OCI-LY3 (cell line): ENCODE results near the gene SETD5.

Source experiments
- H2AFZ ChIP-seq: fragments of 200-600, 300-600 bp; shearing (Covaris generic); 2 replicates; pipeline ENCODE4 v1.6.0; 2014; ENCODE audit warnings: antibody characterized with exemption, low read depth, low read length
- H3K27ac ChIP-seq: fragments of 200-600, 300-600 bp; sonication (generic); 2 replicates; pipeline ENCODE4 v1.5.1; 2014; ENCODE audit warnings: mild to moderate bottlenecking, low read length, moderate library complexity, mixed read lengths
- H3K27me3 ChIP-seq: fragments of 200-600, 300-600 bp; sonication (generic); 2 replicates; pipeline ENCODE4 v1.6.1; 2014; ENCODE audit warnings: low read depth, low read length, mixed read lengths
- H3K36me3 ChIP-seq: fragments of 200-600, 300-600 bp; sonication (generic); replicated peaks from 2 replicates; pipeline ENCODE3; 2014; ENCODE audit warnings: low read depth, low read length, mixed read lengths
- H3K4me1 ChIP-seq: fragments of 300-600, 200-600 bp; sonication (generic); 2 replicates; pipeline ENCODE4 v1.6.1; 2014; ENCODE audit warnings: low read length, mixed read lengths
- H3K4me2 ChIP-seq: fragments of 200-600, 300-600 bp; sonication (generic); 2 replicates; pipeline ENCODE4 v1.6.1; 2014; ENCODE audit warnings: low read length, mixed read lengths
- H3K4me3 ChIP-seq: fragments of 300-600, 200-600 bp; sonication (generic); 2 replicates; pipeline ENCODE4 v1.5.1; 2014; ENCODE audit warnings: antibody characterized with exemption, mild to moderate bottlenecking, low read length, moderate library complexity
- H3K79me2 ChIP-seq: fragments of 300-600, 200-600 bp; shearing (Covaris generic); 2 replicates; pipeline ENCODE4 v1.6.1; 2014; ENCODE audit warnings: mild to moderate bottlenecking, low read length, mixed read lengths
- H3K9ac ChIP-seq: fragments of 300-600, 200-600 bp; shearing (Covaris generic); 2 replicates; pipeline ENCODE4 v1.6.0; 2014; ENCODE audit warnings: mild to moderate bottlenecking, low read length, moderate library complexity
- H3K9me3 ChIP-seq: fragments of 200-600, 300-600 bp; shearing (Covaris generic); 2 replicates; pipeline ENCODE4 v1.6.1; 2014; ENCODE audit warnings: low read length, mixed read lengths; ENCODE audit not compliant: insufficient read depth
- H4K20me1 ChIP-seq: fragments of 200-600, 300-600 bp; sonication (generic); 2 replicates; pipeline ENCODE4 v1.6.1; 2016; ENCODE audit warnings: low read length, mixed read lengths; ENCODE audit not compliant: insufficient read depth
- EZH2phosphoT487 ChIP-seq: fragments of 200-600 bp; shearing (Covaris generic); IDR thresholded peaks from 2 replicates; pipeline ENCODE4 v1.6.1; 2018; ENCODE audit warnings: antibody characterized with exemption, mixed run types, low read depth
- TF ChIP-seq, protein P1 (sequence below): fragments of 200-600, 300-600 bp; sonication (generic); IDR thresholded peaks from 2 replicates; pipeline ENCODE4 v1.5.1; 2014; ENCODE audit warnings: antibody characterized with exemption, low read length, low read depth

The SETD5 gene

DNA sequence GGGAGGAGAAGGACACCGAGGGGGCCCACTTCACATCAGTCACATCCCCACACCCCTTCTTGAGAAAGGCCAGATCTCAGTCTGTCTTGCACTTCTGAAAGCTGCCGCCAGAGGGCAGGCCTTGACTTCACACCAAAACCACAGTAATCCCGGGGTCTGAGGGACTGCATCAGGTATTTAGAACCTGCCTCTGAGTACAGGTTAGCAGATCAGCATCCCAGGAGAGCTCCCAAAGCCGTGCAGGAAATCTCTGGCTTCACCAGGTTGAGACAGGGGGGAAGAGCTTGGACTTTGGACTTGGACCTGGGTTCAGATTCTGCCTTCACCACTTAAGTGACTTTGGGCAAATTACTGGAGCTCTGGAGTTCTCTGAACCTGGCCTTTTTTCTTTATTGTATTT is 105.9 kb downstream of the SETD5 start:
- H3K27ac ChIP-seq: no peak overlapping the region
- H3K9ac ChIP-seq: no peak overlapping the region
- H3K9me3 ChIP-seq: no peaks in the 10 kb centered on the region
- H3K79me2 ChIP-seq: no peaks in the 10 kb centered on the region
- no peaks in the 10 kb centered on the region for H3K36me3 ChIP-seq
- no peaks in the 10 kb centered on the region for H3K27me3 ChIP-seq
- peaks cover 4% of the 10 kb centered on the region; the same call in 1 of the 2 replicates for H3K4me1 ChIP-seq
- no peak overlapping the region for H3K4me3 ChIP-seq
- TF ChIP-seq, protein P1, sequence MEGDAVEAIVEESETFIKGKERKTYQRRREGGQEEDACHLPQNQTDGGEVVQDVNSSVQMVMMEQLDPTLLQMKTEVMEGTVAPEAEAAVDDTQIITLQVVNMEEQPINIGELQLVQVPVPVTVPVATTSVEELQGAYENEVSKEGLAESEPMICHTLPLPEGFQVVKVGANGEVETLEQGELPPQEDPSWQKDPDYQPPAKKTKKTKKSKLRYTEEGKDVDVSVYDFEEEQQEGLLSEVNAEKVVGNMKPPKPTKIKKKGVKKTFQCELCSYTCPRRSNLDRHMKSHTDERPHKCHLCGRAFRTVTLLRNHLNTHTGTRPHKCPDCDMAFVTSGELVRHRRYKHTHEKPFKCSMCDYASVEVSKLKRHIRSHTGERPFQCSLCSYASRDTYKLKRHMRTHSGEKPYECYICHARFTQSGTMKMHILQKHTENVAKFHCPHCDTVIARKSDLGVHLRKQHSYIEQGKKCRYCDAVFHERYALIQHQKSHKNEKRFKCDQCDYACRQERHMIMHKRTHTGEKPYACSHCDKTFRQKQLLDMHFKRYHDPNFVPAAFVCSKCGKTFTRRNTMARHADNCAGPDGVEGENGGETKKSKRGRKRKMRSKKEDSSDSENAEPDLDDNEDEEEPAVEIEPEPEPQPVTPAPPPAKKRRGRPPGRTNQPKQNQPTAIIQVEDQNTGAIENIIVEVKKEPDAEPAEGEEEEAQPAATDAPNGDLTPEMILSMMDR: peak; percentile 96
- no peak for TF ChIP-seq EZH2phosphoT487
- no peak overlapping the region for H2AFZ ChIP-seq
- H4K20me1 ChIP-seq: no peaks in the 10 kb centered on the region
- H3K4me2 ChIP-seq: peak overlapping the region; percentile 29

GRCh38 chr3:9507586-9508578 is 110.5 kb downstream of the SETD5 start:
- no peak overlapping the region for H3K27ac ChIP-seq

GRCh38 chr3:9508781-9509180 is 111.4 kb downstream of the SETD5 start:
- Histone ChIP-seq H4K20me1 (no peaks in the 10 kb centered on the region), H3K27ac (no peak overlapping the region), H3K79me2 (no peaks in the 10 kb centered on the region), H3K4me1 (peaks cover 4% of the 10 kb centered on the region; the same call in 1 of the 2 replicates), H2AFZ (no peak overlapping the region), H3K9me3 (no peaks in the 10 kb centered on the region), H3K4me2 (no peak overlapping the region), H3K27me3 (no peaks in the 10 kb centered on the region), H3K9ac (no peak overlapping the region), H3K36me3 (no peaks in the 10 kb centered on the region), H3K4me3 (no peak overlapping the region)
- TF ChIP-seq EZH2phosphoT487: no peak
- TF ChIP-seq, protein P1: no peak

More at GRCh38 chr3:9507586-9508578, 110.5 kb downstream of the SETD5 start:
- Histone ChIP-seq H3K79me2 (no peaks in the 10 kb centered on the region), H3K4me2 (no peak overlapping the region), H3K9me3 (no peaks in the 10 kb centered on the region), H3K4me1 (peaks cover 4% of the 10 kb centered on the region; the same call in 1 of the 2 replicates), H4K20me1 (no peaks in the 10 kb centered on the region), H2AFZ (no peak overlapping the region), H3K4me3 (no peak overlapping the region), H3K9ac (no peak overlapping the region), H3K27me3 (no peaks in the 10 kb centered on the region), H3K36me3 (no peaks in the 10 kb centered on the region)
- TF ChIP-seq, protein P1: no peak
- no peak for TF ChIP-seq EZH2phosphoT487

- Histone ChIP-seq H4K20me1 (no peaks in the 10 kb centered on the region), H3K4me1 (0 out of 2 replicates have a peak, but pooled peaks cover 2% of the 10 kb centered on the region), H3K4me2 (no peak overlapping the region), H3K79me2 (no peaks in the 10 kb centered on the region), H3K4me3 (no peak overlapping the region), H3K27me3 (no peaks in the 10 kb centered on the region), H3K36me3 (no peaks in the 10 kb centered on the region), H2AFZ (no peak overlapping the region), H3K27ac (no peak overlapping the region), H3K9me3 (no peaks in the 10 kb centered on the region), H3K9ac (no peak overlapping the region)
- TF ChIP-seq, protein P1: no peak
- TF ChIP-seq EZH2phosphoT487: no peak
These were observed 115.1 kb downstream of the SETD5 start for GRCh38 chr3:9512456-9513045.
